HG02973 (cell line): ENCODE data around the gene PIKFYVE.
A peak's percentile ranks its signal among the peaks of the same experiment; 100 is the strongest.
"Not testable (repeated sequence)": the region's sequence is repeated elsewhere in the genome, so short reads cannot be mapped to it uniquely, and the experiment has no call there.

Experiments
- ATAC-seq: cut with Tn5 transposase; IDR thresholded peaks from one replicate; pipeline ENCODE4 v1.9.1; 2021; ENCODE audit warnings: moderate library complexity; ENCODE audit not compliant: unreplicated experiment

Gene PIKFYVE

DNA sequence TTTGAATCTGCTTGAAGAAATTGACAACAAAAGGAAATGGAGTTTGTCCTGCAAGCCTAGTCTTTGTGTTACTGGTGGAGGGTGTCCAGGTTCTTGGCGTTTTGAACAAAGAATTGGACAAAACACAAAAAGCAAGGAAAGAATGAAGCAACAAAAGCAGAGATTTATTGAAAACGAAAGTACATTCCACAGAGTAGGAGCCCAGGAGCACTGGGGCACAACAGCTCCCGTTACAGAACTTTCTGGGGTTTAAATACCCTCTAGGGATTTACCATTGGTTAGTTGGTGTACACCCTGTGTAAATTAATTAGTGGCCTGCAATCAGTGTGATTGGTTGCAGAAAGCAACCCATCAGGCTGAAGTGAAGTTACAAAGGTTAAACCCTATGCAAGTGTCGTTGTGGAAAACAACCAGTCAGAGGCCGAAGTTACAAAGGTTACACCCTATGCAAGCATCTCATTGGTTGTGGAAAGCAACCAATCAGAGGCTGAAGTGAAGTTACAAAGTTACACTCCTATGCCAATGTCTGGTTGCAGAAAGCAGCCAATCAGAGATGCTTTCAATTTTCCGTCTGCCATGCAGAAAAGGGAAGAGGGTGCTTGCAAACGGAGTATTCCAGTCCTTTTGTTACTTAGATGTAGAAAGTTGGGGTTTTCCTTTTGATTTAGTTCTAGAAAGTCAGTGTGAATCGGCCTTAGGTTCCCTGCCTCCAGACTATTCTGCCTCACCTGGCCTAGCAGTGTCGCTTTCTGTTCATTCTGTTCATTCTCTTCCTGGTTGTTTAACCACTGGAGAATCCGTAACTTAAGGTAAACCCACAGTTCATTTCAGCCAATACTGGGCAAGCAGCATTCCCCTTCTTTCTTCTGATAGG lies 92.9 kb downstream of the PIKFYVE start:
- no peak for ATAC-seq

GRCh38 chr2:208359632-208359986 lies 93.6 kb downstream of the PIKFYVE start:
- ATAC-seq = no peak

GRCh38 chr2:208360259-208361076 lies 94.4 kb downstream of the PIKFYVE start:
- no peak for ATAC-seq

GRCh38 chr2:208361077-208361441 lies 95.0 kb downstream of the PIKFYVE start:
- ATAC-seq = no peak

DNA sequence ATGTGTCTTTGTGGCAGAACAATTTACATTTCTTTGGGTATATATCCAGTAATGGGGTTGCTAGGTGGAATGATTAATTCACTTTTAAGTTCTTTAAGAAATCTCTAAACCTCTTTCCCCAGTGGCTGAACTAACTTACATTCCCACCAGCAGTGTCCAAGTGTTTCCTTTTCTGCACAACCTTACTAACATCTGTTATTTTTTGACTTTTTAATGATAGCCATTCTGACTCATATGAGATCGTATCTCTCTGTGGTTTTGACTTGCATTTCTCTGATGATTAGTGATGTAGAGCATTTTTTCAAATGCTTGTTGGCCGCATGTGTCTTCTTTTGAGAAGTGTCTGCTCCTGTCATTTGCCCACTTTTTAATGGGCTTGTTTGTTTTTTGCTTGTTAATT lies 97.4 kb downstream of the PIKFYVE start:
- peak; percentile 65 for ATAC-seq

DNA sequence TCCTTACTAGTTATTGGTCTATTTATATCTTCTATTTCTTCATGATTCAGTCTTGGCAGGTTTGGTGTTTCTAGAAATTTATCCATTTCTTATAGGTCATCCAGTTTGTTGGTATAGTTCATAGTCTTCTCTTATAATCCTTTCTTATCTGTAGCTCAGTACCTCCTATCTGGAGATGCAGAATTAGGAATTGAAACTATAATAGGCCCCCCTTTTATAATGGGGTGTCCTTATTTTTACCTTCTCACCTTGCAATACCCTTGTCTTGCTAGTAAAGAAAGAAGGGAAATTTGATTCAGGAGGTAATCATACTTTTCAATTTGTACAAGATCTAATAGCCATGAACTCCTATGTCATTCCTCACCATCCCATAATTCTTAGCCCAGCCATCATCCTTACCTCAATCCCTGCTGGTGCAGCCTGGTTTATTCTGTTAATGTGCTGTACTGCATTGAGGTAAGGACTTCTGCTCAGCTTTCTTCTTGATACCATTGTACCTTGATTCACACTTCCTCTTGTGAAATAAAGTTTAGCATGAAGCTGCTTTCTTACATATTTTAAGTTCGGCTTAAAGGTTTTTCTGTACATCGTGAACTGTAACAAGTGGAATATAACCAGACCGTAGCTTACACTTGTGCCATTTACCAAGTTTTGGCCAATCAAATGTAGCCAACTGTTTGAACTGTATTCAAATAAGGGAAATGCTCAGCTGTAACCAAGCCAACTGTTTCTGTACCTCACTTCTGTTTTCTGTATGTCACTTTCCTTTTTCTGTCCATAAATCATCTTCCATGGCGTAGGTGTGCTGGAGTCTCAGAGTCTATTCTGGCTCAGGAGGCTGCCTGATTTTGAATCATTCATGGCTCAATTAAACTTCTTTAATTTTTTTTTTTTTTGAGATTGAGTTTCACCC lies 100.4 kb downstream of the PIKFYVE start:
- ATAC-seq = peak; percentile 78

DNA sequence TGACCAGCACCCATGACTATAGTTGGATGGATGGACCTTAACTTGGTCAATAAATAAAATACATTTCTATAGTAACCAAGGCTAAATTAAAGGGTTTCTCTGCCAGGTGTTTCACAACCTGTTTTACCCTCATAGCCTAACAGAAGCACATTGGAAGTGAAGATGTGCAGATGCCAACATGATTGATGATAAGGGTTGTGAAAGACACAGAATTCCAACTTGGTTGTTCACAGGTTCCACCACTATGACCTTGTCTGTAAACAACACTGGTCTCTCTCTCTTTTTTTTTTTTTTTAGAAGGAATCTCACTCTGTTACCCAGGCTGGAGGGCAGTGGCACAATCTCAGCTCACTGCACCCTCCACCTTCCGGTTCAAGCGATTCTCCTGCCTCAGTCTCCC lies 103.0 kb downstream of the PIKFYVE start:
- ATAC-seq = no peak

DNA sequence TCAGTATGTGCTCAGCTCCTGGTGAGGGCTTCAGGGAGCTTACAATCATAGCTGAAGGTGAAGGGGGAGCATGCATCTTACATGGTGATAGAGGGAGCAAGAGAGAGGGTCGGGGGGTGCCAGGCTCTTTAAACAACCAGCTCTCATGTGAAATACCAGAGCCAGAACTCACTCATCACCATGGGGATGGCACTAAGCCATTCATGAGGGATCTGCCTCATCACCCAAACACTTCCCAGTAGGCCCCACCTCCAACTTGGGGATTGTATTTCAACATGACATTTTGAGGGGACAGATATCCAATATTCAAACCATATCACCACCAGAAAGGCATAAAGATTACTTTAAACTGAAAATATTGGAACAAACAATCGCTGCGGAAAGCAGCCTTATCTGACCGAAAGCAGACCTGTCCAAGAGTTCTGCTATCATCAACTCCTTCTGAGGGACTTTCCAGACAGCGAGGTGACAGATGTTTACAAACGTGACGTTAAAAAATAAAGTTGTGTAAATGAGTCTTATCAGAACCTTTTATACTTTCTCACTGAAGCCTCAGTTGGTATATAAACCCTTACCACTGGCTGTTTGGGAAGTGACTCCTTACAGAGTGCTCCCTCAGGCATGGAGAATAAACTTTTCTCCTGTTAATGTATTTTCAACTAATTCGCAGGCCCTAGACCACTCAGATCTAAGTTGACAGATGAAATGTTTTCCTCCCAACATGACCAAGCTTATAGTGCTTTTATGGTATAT lies 105.0 kb downstream of the PIKFYVE start:
- no peak for ATAC-seq

DNA sequence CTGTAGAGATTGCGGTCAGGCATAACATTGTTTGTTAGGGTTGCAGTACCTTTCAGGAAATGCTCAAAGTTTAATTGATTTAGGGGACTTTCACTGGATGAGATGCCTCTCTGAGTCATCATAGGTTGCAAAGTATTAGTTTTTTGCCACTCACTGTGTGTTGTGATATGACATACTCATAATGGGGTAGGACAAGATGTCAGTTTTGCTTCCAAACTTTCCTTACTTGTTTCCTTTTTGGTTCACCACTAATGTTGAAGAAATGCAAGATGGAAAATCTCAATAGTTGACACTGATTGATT lies 105.5 kb downstream of the PIKFYVE start:
- ATAC-seq = no peak

GRCh38 chr2:208373460-208374089 lies 107.5 kb downstream of the PIKFYVE start:
- peak; percentile 71 for ATAC-seq

DNA sequence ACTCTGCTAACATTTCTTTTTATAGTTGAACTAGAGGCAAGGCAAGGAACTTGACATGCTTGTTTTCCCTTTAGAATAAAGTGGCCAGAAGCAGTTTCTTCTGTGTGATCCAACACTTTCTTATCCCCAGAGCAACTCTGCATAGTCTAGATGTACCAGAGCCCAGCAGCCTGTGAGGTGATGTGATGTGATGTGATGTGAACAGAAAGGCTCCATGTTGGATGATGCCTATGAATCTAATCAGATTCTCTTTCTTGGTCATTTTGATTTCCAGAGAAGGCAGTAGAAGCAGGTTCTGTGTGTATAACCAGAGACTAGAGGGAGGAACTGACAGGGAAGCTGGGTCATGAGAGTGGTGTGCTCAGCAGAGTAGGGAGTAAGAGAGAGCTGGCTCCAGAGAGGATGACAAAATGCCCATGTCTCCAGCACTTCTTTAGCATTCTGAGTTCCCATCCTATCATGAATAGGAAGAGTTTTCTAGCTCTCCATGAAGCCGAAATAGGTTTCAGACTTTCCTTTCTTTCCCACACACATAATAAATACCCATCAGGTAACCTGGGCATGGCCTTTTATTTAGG lies 109.5 kb downstream of the PIKFYVE start:
- ATAC-seq = no peak

GRCh38 chr2:208377344-208377860 lies 111.3 kb downstream of the PIKFYVE start:
- not testable (repeated sequence) for ATAC-seq

GRCh38 chr2:208379192-208379591 lies 113.1 kb downstream of the PIKFYVE start:
- ATAC-seq = no peak

GRCh38 chr2:208384637-208385036 lies 118.6 kb downstream of the PIKFYVE start:
- no peak for ATAC-seq

DNA sequence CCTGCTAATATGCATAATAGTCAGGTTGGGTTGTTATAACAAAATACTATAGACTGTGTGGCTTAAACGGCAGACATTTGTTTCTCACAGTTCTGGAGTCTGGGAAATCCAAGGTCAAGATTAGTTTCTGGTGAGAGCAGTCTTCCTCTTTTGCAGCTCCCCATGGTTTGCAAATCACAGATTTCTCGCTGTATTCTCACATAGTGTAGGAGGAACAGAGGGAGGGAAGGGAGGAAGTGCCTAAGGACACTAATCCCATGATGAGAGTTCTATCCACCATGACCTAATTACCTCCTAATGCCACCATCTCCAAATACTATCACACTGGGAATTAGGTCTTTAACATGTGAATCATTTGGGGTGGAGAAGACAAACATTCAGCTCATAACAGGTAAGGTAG lies 120.5 kb downstream of the PIKFYVE start:
- no peak for ATAC-seq

DNA sequence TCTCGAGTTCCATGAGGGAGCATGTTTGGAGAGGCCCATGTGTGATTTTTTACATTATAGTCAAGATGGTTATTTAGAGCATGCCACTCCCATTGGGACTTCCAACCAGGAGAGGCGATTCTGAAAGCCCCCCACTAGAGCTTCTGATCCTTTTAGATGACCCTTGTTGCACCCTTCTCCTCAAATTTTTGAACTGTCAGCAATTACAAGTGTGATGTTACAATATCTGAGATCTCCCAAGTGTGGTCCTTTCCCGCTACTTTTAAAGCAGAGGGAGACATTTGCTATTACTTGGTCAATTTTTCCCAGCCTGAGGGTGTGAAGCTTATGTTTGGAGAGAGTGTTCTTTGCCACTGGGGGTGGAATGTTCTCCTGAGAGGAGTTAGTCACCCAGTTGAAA lies 123.9 kb downstream of the PIKFYVE start:
- no peak for ATAC-seq

GRCh38 chr2:208392300-208392699 lies 126.2 kb downstream of the PIKFYVE start:
- no peak for ATAC-seq

GRCh38 chr2:208396796-208397195 lies 130.7 kb downstream of the PIKFYVE start:
- not testable (repeated sequence) for ATAC-seq

DNA sequence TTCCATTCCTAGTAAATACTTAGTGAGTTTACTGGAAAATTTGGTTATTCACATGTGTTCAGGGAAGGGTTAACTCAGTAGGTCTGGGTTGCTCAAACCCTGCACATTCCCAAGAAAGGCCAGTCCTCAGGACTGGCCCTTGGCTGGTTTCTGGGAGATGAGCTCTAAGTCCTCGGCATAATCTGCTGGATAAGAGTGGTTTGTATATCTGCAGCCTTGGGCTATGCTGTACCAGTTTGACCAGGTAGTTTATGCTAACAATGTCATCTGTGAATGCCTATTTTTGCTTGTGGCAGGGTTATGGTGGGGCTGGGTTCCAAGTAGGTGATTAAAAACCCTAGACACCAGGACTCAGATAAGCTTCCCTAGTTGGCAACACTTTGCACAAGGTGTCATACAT lies 133.1 kb downstream of the PIKFYVE start:
- ATAC-seq = no peak
